ENCODE results near the gene PLCL2.

The PLCL2 gene

DNA sequence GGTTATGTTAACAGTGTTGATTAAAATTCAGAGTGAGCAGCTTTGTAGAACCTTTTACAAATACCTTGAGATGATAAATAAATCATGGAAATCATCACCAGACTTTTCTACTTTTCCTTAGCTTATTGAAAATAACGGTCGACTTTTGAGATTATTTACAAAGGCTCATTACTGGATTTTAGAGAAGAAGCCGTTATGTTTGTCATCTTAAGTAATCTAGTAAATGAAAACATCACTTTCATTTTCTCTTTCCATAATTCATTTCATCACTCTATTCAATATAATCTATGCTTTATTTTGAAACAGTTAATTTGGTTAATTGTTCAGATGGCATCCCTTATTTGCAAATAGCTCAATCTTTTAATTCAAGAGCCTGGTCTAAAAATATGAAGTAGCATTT lies 3.6 kb downstream of the PLCL2 start:
- no peak overlapping the region for H3K4me3 ChIP-seq (ENCODE audit: low read depth, low read length)
- no peak for DNase-seq (ENCODE audit: low read depth)

DNA sequence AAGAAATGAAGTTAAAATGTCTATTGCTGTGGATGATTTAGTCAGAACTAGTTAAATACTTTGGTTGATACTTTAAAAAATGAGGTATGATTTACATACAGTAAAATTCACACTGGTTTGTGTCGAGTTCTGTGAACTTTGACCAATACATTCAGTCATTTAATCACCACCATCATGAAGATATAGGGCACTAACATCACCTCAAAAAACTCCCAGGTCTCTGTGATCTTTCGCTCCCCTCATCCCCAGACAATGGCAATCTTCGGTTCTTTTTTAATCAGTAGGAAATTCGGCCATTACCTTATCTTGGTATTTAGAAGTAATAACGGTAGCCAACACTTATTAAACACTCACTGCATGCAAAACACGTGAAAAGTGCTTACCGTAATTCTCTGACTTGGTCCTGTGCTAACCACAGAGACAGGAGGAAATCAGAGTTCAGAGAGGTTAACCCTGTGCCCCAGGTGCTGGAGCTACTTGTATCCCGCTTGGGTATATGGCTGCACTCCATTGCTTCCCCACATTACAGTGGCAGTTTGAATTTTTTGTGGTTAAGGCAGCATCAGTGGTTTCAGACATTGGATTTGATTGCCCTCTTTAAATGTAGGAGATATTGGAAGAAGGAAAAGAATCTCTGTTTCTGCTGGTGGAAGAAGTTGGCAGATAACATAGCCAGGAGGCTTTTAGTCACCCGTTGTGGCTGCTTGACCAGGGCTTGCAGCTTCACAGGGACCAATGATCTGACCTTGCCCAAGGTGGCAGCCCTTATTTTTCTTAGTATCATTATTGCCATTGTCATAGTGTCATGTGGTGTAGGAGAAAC lies 4.2 kb downstream of the PLCL2 start:
- no peak overlapping the region for H3K4me3 ChIP-seq (ENCODE audit: low read depth, low read length)
- DNase-seq (ENCODE audit: low read depth) = no peak

DNA sequence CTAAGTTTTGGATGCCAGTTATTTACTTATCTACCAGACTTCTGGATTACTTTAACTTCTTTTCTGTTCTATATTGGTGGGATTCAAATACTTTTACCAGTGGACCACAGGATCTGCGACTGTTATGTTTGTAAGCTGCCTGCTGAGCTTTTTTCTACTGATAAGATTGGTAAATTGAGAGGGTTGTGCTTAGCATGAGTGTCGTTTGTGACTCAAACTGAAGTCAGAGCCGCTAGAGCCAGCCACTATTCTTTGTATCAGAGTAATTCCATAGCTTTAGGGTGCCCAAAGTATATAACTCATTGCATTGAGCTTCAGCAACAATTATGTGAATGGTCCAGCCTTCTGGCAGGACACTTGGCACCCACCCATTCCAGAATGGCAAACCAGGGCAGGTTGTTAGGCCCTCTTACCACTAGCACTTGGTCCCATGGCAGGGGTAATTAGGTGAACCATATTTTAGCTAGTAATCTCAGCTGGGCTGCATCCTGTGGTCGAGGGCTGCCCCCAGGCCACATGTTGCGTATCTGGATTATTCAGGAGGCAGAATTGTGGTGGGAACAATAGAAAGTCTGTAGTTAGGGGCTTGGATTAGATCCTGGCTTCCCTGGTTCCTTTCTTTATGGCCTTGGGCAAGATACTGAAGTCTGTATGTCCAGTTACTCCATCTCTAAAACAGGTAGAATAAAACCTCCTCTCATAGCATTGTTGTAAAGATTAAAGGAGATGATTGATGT lies 6.0 kb downstream of the PLCL2 start:
- H3K4me3 ChIP-seq (ENCODE audit: low read depth, low read length) = no peak overlapping the region
- no peak for DNase-seq (ENCODE audit: low read depth)

DNA sequence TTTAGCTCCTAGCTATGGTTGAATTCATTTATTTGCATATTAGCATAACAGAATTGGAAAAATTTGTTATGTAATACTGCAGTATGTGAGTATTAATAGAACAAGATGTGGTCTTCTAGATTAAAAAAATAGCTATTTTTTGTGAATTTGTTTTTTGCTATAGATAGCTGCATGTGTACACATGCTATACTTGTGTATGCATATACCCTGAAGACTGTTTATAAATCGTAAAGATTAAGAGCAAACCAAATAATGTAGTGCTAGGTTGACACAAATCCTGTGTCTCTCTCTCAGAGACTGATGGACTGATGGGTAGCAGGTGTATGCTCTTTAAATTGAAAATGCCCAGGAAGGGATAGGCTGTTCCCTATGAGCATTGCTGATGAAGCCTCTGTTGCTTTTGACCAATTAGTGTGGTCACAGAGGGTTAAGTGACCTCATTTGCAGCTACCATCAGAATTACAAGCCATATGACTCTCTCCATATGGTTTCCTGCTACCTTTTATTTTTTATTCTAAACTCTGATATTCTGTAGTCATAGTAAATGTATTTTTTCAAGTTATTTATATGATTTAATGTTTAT lies 9.0 kb downstream of the PLCL2 start:
- no peak for DNase-seq (ENCODE audit: low read depth)
- H3K4me3 ChIP-seq (ENCODE audit: low read depth, low read length) = no peak overlapping the region

DNA sequence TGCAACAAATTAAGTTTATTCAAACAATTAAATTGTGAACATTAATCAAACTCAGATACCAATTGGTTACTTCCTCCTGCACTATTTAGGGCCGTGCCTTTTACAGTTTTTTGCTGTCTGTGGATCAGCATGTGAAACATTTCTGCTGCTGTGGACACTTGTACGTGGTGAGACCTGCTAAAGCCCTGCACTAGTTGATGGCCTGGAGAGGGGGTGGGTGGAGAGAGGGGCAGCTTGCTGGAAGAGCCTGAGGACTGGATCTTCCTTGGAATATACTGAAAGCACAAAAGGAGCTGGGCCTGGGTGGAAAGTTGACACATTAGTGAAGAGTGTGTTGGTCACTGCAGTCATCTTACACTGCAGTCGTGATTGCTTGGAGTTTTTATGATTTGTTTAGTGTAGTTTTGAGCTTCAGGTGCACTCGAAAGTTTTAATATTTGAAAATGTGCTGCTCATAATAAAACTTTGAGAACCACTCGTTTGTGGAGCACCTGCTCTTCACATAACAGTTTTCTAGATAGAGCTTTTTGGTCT lies 11.4 kb downstream of the PLCL2 start:
- no peak overlapping the region for H3K4me3 ChIP-seq (ENCODE audit: low read depth, low read length)
- DNase-seq (ENCODE audit: low read depth) = no peak

DNA sequence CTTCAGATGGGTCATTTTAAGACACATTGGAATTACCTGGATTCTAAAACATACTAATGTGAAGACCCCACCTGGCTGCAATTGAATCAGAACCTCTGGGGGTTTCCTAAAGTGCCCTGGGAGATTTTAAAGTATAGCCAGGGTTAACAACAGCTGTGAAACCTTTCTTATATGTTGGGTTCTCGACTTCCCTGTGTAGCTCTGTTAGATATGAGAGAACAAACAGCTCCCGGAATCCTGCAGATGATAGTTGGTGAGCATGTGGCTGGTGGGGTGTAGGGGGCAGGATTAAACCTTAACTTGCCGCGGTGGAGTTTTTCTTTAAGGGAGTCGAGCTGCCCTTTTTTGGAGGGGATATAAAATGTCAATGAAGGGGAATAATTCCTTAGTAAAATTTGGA lies 12.1 kb downstream of the PLCL2 start:
- DNase-seq (ENCODE audit: low read depth) = no peak
- no peak overlapping the region for H3K4me3 ChIP-seq (ENCODE audit: low read depth, low read length)

DNA sequence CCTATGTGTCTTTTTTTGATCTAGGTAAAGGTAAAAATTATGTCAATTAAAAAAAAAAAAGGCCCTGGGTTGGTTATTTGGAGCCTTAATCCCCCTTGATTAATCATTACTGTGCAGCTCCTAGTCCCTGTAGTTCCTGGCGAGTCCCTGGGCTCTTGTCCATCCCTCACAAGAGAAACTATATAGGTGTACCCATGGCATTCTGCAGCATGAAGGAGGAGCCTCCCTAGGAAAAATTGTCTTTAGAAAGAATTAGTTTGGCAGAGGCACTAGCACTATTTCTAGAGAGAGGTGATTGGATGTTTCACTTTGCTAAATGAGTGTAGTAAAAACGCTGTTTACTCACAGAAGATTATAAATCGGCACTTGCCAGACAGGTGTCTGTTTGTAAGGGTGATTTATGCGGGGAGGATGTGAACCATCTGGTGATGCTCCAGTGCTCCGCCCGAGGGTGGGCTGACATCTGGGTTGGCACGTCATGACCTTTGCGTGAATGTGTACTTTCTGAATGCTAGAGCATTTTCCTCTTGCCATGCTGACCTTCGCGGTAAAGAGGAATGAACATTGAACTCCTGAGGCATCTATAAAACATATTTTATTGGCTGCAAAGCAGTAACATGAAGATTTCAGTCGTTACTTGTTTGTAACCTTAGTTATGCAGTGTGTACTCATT lies 12.6 kb downstream of the PLCL2 start:
- H3K4me3 ChIP-seq (ENCODE audit: low read depth, low read length) = no peak overlapping the region
- no peak for DNase-seq (ENCODE audit: low read depth)

DNA sequence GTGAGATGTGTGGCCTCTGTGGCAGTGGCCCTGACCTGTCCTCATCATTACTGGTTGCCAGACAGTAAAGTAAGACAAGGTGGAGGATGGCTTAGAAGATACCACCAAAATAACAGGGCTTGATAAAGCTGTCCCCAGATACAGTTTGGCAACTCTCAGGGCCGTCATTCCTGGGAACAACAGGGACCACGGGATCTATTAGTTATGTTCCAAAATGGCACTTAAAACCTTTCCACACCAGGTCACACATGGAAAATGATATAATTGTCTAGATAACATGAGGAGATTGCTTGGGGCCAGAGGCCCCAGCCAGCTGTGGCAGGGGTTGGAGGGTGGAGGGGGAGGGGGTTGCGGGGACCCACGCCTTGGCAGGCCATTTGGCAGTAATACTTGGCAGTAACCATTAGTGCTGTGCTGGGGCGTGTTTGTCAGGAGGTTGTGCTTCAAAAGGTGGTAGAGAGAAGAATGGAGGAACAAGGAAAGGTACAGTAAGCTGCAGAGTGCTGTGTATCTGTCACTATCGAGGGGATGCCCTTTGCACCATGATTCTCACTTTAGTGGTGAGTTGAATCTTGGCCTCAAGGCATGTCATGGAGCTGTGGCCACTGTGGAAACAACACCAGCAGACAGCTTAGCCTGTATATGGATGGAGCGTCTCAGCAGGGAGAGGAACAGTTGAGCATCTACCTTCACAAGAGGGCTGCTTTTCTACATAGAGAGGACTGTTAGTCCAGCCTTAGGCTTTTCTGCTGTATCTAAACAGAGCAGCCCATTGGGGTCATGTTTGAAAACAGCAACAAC lies 14.0 kb downstream of the PLCL2 start:
- H3K4me3 ChIP-seq (ENCODE audit: low read depth, low read length) = no peak overlapping the region
- DNase-seq (ENCODE audit: low read depth) = no peak

DNA sequence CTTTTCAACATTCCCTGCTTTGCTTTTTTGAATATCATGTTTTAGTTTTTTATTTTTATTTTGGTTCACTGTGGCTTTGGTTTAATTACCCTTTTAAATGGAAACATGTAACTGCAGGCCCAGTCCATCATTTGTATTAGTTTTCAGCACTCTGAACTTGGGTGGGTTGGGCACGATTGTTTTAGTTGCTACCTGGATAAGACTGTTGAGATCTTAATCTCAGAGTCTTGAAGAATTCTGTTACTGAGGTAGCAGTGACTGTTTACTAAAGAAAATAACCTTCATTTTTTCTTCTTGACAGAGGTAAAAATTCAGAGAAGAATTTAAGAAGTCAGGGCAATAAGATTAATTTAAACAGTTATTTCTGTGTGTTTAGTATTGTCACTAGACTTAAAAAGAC lies 15.2 kb downstream of the PLCL2 start:
- no peak for DNase-seq (ENCODE audit: low read depth)
- H3K4me3 ChIP-seq (ENCODE audit: low read depth, low read length) = no peak overlapping the region

DNA sequence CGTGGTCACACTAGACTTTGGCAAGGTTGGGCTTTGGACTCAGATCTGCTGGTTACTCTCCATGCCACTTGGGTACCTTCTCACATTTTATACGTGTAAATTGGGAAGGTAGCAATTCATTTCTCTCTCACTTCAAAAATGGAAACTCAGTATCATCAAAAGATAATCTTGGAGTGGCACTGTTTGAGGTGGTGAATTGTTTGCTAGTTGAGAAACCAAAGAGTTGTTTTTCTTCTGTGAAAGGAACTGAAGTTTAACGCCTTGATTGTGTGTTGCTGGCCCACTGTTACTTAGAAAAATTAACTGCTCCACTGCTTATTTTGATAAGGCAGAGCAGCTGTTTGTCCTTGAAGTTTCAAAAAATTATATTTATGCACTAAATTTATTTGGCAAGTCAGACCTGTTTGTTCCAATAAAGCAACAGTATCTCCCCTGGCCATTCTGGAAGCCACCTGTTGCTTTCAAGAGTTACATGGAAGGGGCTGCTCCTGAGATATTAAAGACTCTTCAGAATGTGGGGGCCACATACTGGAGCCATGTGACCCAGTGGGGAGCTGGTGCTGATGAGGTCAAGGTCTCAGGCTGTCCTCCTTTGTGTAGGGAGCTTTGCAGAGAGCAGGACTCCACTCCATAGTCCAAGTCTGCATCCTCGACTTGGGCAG lies 16.2 kb downstream of the PLCL2 start:
- no peak overlapping the region for H3K4me3 ChIP-seq (ENCODE audit: low read depth, low read length)
- no peak for DNase-seq (ENCODE audit: low read depth)

DNA sequence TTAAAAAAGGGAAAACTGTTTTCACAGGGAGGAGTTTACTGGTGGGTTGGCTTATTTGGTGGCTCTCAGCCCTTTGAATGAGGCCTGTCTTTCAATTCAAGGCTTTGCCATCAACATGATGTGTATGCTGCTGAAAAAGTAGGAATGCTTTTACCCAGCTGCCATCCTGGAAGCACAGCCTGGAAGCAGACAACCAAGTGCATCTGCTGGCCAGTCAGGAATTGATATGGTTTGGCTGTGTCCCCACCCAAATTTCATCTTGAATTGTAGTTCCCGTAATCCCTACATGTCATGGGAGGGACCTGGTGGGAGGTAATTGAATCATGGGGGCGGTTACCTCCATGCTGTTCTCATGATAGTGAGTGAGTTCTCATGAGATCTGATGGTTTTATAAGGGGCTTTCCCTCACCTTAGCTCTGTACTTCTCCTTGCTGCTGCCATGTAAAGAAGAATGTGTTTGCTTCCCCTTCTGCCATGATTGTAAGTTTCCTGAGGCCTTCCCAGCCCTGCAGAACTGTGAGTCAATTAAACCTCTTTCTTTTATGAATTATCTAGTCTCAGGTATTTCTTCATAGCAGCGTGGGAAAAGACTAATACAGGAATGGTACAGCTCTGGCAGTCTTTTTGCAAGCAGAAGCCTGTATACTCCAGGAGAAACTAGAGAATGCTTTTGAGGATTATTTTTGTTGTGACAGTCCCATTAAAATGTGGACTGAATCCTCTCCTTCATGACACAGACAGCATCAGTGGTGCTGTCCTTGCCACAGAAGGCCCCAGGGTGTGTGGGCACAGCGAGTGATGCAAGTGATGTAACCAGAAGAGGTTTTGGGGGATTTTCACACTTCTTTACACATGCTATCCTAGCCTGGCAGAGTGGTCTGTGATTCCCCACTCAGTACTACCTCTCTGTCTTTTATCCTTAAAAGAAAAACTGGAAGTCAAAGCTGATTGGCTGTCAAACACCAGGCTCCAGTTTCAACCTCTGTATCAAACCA lies 20.0 kb downstream of the PLCL2 start:
- no peak overlapping the region for H3K4me3 ChIP-seq (ENCODE audit: low read depth, low read length)
- DNase-seq (ENCODE audit: low read depth) = no peak

DNA sequence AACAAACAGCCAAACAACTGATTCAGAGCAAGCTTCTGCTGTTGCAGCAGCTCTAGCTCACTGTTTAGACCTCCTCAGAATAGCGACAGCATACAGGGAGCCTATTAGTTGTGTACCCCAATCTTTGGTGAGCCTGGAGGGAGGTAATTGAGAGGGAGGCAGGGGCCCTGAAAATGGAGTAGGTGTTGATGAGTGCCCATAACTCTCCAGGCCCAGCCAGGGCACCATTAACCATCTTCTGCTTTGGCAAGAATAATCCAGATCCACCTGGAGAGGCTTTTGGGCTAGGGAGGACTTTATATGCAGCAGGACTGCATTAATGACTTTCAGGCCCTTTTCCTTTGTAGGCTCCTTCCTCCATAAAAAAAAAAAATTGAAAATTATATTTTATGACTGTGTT lies 20.9 kb downstream of the PLCL2 start:
- H3K4me3 ChIP-seq (ENCODE audit: low read depth, low read length) = no peak overlapping the region
- no peak for DNase-seq (ENCODE audit: low read depth)

DNA sequence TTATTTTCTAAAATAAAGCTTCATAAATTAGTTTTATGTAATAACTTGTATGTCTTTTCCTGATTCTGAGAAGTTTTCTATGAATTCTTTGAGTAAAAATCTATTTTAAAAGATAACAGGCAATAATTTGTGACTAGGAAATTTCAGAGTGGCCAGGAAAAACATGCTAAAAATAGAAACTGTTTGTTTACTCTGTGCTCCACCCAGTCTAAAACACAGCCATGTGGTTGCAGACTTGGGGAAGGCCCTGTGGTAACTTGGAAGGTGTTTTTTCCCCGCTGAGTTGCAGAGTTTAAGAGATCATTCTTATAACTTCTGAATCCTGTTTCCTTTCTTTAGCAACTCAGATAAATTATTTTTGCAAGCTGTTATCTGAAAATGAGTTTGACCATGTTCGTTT lies 21.9 kb downstream of the PLCL2 start:
- DNase-seq (ENCODE audit: low read depth) = no peak
- H3K4me3 ChIP-seq (ENCODE audit: low read depth, low read length) = no peak overlapping the region

DNA sequence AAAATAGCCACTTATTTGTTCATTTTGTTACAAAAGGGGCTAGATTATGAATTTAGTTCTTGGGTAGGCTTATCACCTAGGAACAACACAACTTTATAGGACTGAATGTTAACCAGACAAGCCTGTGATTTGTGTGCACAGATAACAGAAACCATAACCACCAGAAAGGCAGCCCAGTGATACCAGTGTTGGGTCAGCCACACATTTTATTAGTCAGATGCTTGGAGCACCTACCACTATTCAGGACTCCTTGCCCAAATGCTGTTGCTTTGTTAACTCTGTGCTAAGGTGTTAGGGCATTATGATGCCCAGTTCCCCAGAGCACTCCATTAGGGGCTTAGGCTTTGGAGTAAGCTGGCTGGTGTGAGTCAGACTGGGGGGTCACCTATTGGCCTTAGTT lies 22.5 kb downstream of the PLCL2 start:
- DNase-seq (ENCODE audit: low read depth) = no peak
- H3K4me3 ChIP-seq (ENCODE audit: low read depth, low read length) = no peak overlapping the region

DNA sequence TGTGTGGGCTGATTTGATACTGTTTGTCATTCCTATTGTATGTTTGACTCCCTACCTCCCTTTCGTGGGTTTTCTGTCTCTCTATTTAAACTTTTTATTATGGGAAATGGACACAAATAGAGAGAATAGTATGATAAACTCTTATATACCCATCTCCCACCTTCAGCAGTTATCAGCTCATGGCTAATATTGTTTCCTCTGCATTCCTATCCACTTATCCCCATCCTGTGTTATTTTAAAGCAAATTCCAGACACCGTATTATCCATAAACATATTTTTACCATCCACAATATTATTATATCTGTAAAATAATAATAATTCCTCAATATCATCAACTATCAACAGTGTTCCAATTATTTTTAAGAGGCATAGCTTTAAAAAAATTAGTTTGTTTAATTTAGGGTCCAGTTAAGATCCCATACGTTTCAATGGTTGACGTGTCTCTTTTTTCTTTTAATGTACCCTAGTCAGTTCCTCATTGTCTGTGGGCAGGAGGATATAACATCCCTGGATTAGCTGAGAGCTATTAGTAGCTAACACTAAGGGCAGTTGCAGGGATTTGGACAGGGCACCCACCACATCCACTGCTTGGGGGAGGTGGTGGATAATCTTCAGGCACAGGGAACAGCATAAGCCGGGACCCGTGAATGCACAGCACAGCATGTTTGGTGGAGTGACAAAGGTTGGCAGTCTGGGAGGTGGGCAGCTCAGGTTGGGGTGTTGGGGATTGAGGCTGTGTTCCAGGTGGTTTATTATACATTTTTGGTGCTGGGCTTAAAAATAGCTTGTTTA lies 23.5 kb downstream of the PLCL2 start:
- no peak for DNase-seq (ENCODE audit: low read depth)
- H3K4me3 ChIP-seq (ENCODE audit: low read depth, low read length) = no peak overlapping the region

DNA sequence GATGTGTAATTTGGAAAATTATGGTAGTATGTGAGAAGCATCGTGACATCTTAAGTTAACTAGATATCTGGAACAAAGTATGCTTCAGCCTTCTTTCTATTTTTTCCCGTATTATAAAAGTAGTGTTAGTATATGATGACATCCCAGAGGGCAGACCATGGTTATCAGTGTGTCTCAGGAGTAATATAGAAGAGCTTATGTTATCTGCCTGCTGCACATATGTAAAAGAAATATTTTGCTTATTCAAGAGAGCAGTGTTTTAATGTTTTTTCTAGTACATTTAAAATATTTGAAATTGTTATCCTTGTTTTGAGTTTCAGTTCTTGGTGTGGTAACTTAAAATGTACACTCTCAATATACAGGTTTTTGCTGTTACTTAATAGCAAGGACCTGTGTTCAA lies 24.1 kb downstream of the PLCL2 start:
- no peak overlapping the region for H3K4me3 ChIP-seq (ENCODE audit: low read depth, low read length)
- DNase-seq (ENCODE audit: low read depth) = no peak

DNA sequence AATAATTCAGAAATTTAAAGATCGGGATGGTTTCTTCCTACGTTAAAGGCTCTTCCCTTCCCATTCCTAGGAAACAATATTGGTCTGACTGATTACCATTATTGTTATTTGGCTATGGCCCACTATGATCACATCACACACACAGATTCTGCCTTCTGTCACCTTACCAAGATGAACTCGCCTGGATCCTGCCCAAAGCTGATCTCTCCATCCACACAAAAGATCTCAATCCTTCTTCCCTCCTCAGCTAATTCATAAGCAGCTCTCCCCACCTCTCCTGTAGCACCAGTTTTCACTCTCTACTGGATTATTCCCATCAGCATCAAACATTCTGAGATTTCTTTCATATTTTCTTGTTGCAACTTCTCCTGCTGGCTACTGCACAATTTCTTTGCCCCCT lies 25.0 kb downstream of the PLCL2 start:
- H3K4me3 ChIP-seq (ENCODE audit: low read depth, low read length) = no peak overlapping the region
- DNase-seq (ENCODE audit: low read depth) = no peak

All from skeletal muscle cell (primary cell).